Body of pancreas (tissue), 4 donors: ENCODE results near the gene NRXN2. TPM values are rescaled to one million over a fixed set of nuclear protein-coding genes. Genes with fewer than 3 reads are reported as not detected.

Source experiments
- ATAC-seq: fragments of 150-250 bp; one replicate; pipeline ENCODE4 v1.9.1; 2016
- DNase-seq, 4 donors: peaks; one replicate each; pipeline ENCODE4 v3.0.0-alpha.2; 2019
- H3K27ac ChIP-seq, 4 donors: fragments of 200-600 bp; sonication (generic); 1 replicate in 3 of 4; 2 replicates in 1 of 4; pipeline versions ENCODE4 v1.5.1 to v1.6.1; 2016 to 2019; ENCODE audit warnings: mild to moderate bottlenecking in 1 of 4, mixed read lengths in 1 of 4, moderate library complexity in 1 of 4
- H3K27me3 ChIP-seq, 2 donors: fragments of 200-600 bp; sonication (generic); one replicate each; pipeline ENCODE4 v1.6.0; 2016; ENCODE audit warnings: mild to moderate bottlenecking in 1 of 2
- H3K36me3 ChIP-seq, 2 donors: fragments of 200-600 bp; sonication (generic); replicated peaks in 1 of 2; 2 replicates each; pipeline ENCODE4 v1.5.1; 2016; ENCODE audit warnings: low read depth in 2 of 2; ENCODE audit not compliant: insufficient read depth in 1 of 2
- H3K4me1 ChIP-seq: fragments of 200-600 bp; sonication (generic); one replicate; pipeline ENCODE4 v1.6.0; 2016
- H3K4me3 ChIP-seq, 2 donors: fragments of 200-600 bp; sonication (generic); 1 replicate in 1 of 2; 2 replicates in 1 of 2; pipeline ENCODE4 v1.5.1; 2016 to 2019
- H3K9me3 ChIP-seq, 3 donors: fragments of 200-600 bp; sonication (generic); 1 replicate in 2 of 3; 2 replicates in 1 of 3; pipeline ENCODE4 v1.5.1; 2016
- CTCF ChIP-seq, 7 experiments: fragments of 450-650 bp in 4 of 7; fragments of 200-600 bp in 3 of 7; sonication (generic) in 3 of 7; IDR thresholded peaks; one replicate each; pipeline ENCODE4 v1.5.1; 2016 to 2019; ENCODE audit warnings: antibody characterized with exemption in 7 of 7
- POLR2A ChIP-seq, 3 donors: fragments of 450-650 bp; IDR thresholded peaks; one replicate each; pipeline ENCODE4 v1.6.1; 2016; ENCODE audit warnings: antibody characterized with exemption in 3 of 3, mild to moderate bottlenecking in 2 of 3
- WGBS, 2 donors: methylation state at CpG; one replicate each; pipeline ENCODE4 v1.1.5; 2017; 5-methylcytosine and 5-hydroxymethylcytosine counted together
- intact Hi-C: fragments of 100-400 bp; cut with DNase I; formaldehyde crosslinking; loops from one replicate; pipeline ENCODE4 v1.15.1; 2023
- total RNA-seq, 2 donors: library from RNA; depleted of rRNA; stranded (reverse); fragments of >200 nt; gene quantifications; one replicate each; pipeline ENCODE4 v1.1.0, GENCODE V29; 2016

The NRXN2 gene
- total RNA-seq, 2 donors from 2014 or later = 1.3 to 4.9 TPM

- DNase-seq (no peak), ATAC-seq (no peak)
- Histone ChIP-seq H3K9me3 (no peaks in the 10 kb centered on the region), H3K27ac (no peak overlapping the region), H3K4me1 (peaks cover 7% of the 10 kb centered on the region), H3K4me3 (no peak overlapping the region), H3K36me3 (no peaks in the 10 kb centered on the region), H3K27me3 (peaks cover 0 to 10% of the 10 kb centered on the region in 2 donors)
- TF ChIP-seq CTCF (IDR thresholded peaks at IDR 0.05) (no peak), POLR2A (IDR thresholded peaks at IDR 0.05) (no peak)
- intact Hi-C loops = no loop called here
- WGBS, 2 donors = 51 to 53% methylated on average over 9 of the region's 9 CpGs
These were observed 2.8 kb downstream of the NRXN2 start for GRCh38 chr11:64720167-64720566.

GRCh38 chr11:64719406-64719805 is 3.6 kb downstream of the NRXN2 start:
- Histone ChIP-seq H3K4me1 (peaks cover 7% of the 10 kb centered on the region), H3K36me3 (no peaks in the 10 kb centered on the region), H3K27ac (no peak overlapping the region), H3K4me3 (no peak overlapping the region), H3K27me3 (peaks cover 0 to 18% of the 10 kb centered on the region in 2 donors), H3K9me3 (no peaks in the 10 kb centered on the region)
- ATAC-seq = no peak
- 79% methylated on average over 10 of the region's 10 CpGs for WGBS, 2 donors
- no peak for DNase-seq
- intact Hi-C loops = no loop called here
- TF ChIP-seq POLR2A (IDR thresholded peaks at IDR 0.05) (no peak), CTCF (IDR thresholded peaks at IDR 0.05) (no peak)

GRCh38 chr11:64718780-64719124 is 4.2 kb downstream of the NRXN2 start:
- H3K4me3 ChIP-seq = no peak overlapping the region
- DNase-seq (no peak), ATAC-seq (no peak)
- TF ChIP-seq CTCF (IDR thresholded peaks at IDR 0.05) (no peak), POLR2A (IDR thresholded peaks at IDR 0.05) (no peak)
- peaks cover 0 to 24% of the 10 kb centered on the region in 2 donors for H3K27me3 ChIP-seq
- no peak overlapping the region for H3K27ac ChIP-seq
- peaks cover 6% of the 10 kb centered on the region for H3K4me1 ChIP-seq
- H3K9me3 ChIP-seq = no peaks in the 10 kb centered on the region
- H3K36me3 ChIP-seq = no peaks in the 10 kb centered on the region
- intact Hi-C loops = no loop called here
- 60 to 61% methylated on average over 4 of the region's 4 CpGs for WGBS, 2 donors

- peaks cover 3% of the 10 kb centered on the region for H3K4me1 ChIP-seq
- H3K27me3 ChIP-seq = peaks cover 0 to 26% of the 10 kb centered on the region in 2 donors
- no peak for DNase-seq
- no peaks in the 10 kb centered on the region for H3K9me3 ChIP-seq
- no peaks in the 10 kb centered on the region for H3K36me3 ChIP-seq
- TF ChIP-seq CTCF (IDR thresholded peaks at IDR 0.05) (no peak), POLR2A (IDR thresholded peaks at IDR 0.05) (no peak)
- intact Hi-C loops = no loop called here
- WGBS, 2 donors = 73 to 77% methylated on average over 15 of the region's 15 CpGs
- no peak overlapping the region for H3K27ac ChIP-seq
- ATAC-seq = no peak
- no peak overlapping the region for H3K4me3 ChIP-seq
These were observed 4.8 kb downstream of the NRXN2 start for GRCh38 chr11:64718084-64718779.

- ATAC-seq = no peak
- H3K36me3 ChIP-seq = no peaks in the 10 kb centered on the region
These were observed 5.8 kb downstream of the NRXN2 start for GRCh38 chr11:64717268-64717578.

More at GRCh38 chr11:64717268-64717578, 5.8 kb downstream of the NRXN2 start:
- H3K9me3 ChIP-seq = no peaks in the 10 kb centered on the region
- H3K27me3 ChIP-seq = peaks cover 0 to 36% of the 10 kb centered on the region in 2 donors
- no peak for DNase-seq
- no peak overlapping the region for H3K27ac ChIP-seq
- peaks cover 12% of the 10 kb centered on the region for H3K4me1 ChIP-seq
- no peak for TF ChIP-seq POLR2A (IDR thresholded peaks at IDR 0.05)
- no peak overlapping the region for H3K4me3 ChIP-seq
- intact Hi-C loops = no loop called here
- WGBS, 2 donors = 63 to 84% methylated on average over 3 to 4 of the region's 4 CpGs
